CD4-positive, alpha-beta T cell (primary cell): ENCODE data around the gene LRRK1. TPM values are rescaled to one million over a fixed set of nuclear protein-coding genes. Genes with fewer than 3 reads are reported as not detected.

Experiments used
- ATAC-seq: fragments of 200-7000 bp; cut with Tn5 transposase; one replicate; pipeline ENCODE4 v1.10.0; 2022; ENCODE audit warnings: mild to moderate bottlenecking; ENCODE audit not compliant: poor library complexity
- CTCF ChIA-PET: fragments of 350-600 bp; sonication (Branson Sonifier 250); formaldehyde crosslinking; loops from one replicate; lab custom pipeline; 2021; ENCODE audit warnings: antibody characterized with exemption, inconsistent platforms; lab: Charles Lee
- POLR2A ChIA-PET: fragments of 350-600 bp; sonication (Branson Sonifier 250); formaldehyde crosslinking; loops from one replicate; lab custom pipeline; 2021; ENCODE audit warnings: antibody characterized with exemption, inconsistent platforms; lab: Charles Lee
- DNase-seq, 14 experiments: peaks; one replicate each; pipeline ENCODE4 v3.0.0-alpha.2; 2013 to 2020; ENCODE audit warnings: mixed read lengths in 2 of 14
- H3K27ac ChIP-seq, 2 donors: one replicate each; pipeline versions ENCODE4 v1.5.1 to v1.7.0; 2013; ENCODE audit warnings: low read length in 2 of 2, low read depth in 1 of 2, mild to moderate bottlenecking in 1 of 2
- H3K27me3 ChIP-seq, 2 experiments: 1 replicate in 1 of 2; 2 replicates in 1 of 2; pipeline versions ENCODE4 v1.6.1 to v1.7.0; 2013; ENCODE audit warnings: low read length in 2 of 2, control low read depth in 1 of 2, mild to moderate bottlenecking in 1 of 2, moderate library complexity in 1 of 2; ENCODE audit not compliant: insufficient read depth in 2 of 2, control insufficient read depth in 1 of 2
- H3K36me3 ChIP-seq: one replicate; pipeline ENCODE4 v1.6.1; 2013; ENCODE audit warnings: low read length, control low read depth; ENCODE audit not compliant: insufficient read depth
- H3K4me1 ChIP-seq: one replicate; pipeline ENCODE4 v1.6.1; 2013; ENCODE audit warnings: low read length, control low read depth; ENCODE audit not compliant: insufficient read depth
- H3K4me3 ChIP-seq: one replicate; pipeline ENCODE4 v1.5.1; 2013; ENCODE audit warnings: mild to moderate bottlenecking, low read length, moderate library complexity
- H3K9me3 ChIP-seq, 2 experiments: 1 replicate in 1 of 2; 2 replicates in 1 of 2; pipeline versions ENCODE4 v1.6.1 to v1.7.0; 2013; ENCODE audit warnings: low read length in 2 of 2, mild to moderate bottlenecking in 2 of 2, control low read depth in 1 of 2, moderate library complexity in 1 of 2; ENCODE audit not compliant: control insufficient read depth in 1 of 2, insufficient read depth in 1 of 2
- H3K27ac Mint-ChIP-seq: one replicate; pipeline ENCODE4 v1.8.0; 2020; ENCODE audit warnings: mixed read lengths
- H3K27me3 Mint-ChIP-seq: one replicate; pipeline ENCODE4 v1.8.0; 2021; ENCODE audit warnings: mixed read lengths
- H3K36me3 Mint-ChIP-seq: one replicate; pipeline ENCODE4 v1.8.0; 2021; ENCODE audit warnings: low read depth, mixed read lengths
- H3K4me1 Mint-ChIP-seq: one replicate; pipeline ENCODE4 v1.8.0; 2021; ENCODE audit warnings: low read depth, mixed read lengths
- H3K4me3 Mint-ChIP-seq: one replicate; pipeline ENCODE4 v1.8.0; 2020; ENCODE audit warnings: mild to moderate bottlenecking, mixed read lengths
- H3K9me3 Mint-ChIP-seq: one replicate; pipeline ENCODE4 v1.8.0; 2020; ENCODE audit warnings: mixed read lengths
- intact Hi-C, 2 experiments: fragments of 100-400 bp; cut with DNase I in 1 of 2; cut with micrococcal nuclease in 1 of 2; formaldehyde crosslinking; loops; one replicate each; pipeline versions ENCODE4 v1.15.1 to v1.9.0; 2023 to 2025; cut with DNase I, micrococcal nuclease
- total RNA-seq, 174 experiments: library from RNA in 2 of 174; stranded (reverse) in 2 of 174; gene quantifications; one replicate each; pipeline ENCODE4 v1.2.3 and lab custom pipeline; 2021 to 2026
- TF ChIP-seq, protein P1 (sequence below): fragments of 200-600 bp; IDR thresholded peaks from one replicate; pipeline ENCODE4 v1.8.0; 2022; ENCODE audit warnings: antibody characterized with exemption, mild to moderate bottlenecking

The LRRK1 gene
- total RNA-seq, 2 experiments from 2014 or later: 0.60 to 0.73 TPM

DNA sequence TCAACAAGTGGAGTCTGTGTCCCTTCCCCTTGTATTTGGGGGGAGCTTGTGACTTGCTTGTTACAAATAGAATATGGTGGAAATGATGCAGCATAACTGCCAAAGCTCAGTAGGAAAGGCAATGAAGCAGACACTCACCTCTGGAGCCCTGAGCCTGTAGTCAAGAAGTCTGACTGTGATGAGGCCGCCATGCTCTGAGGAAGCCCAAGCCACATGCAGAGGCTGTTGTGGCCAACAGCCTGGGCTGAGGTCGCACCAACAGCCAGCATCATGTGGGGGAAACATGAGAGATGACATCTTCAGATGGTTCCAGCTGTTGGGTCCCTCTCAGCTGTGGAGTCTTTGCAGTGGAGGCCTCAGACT is 171.3 kb downstream of the LRRK1 start:
- no peak overlapping the region for H3K27ac ChIP-seq
- H3K27me3 Mint-ChIP-seq: no peaks in the 10 kb centered on the region
- DNase-seq: no peak
- no peak overlapping the region for H3K27ac Mint-ChIP-seq
- H3K9me3 ChIP-seq: peaks cover 0 to 4% of the 10 kb centered on the region in 2 experiments
- no peaks in the 10 kb centered on the region for H3K36me3 Mint-ChIP-seq
- CTCF ChIA-PET: interaction anchor here (1.4 to 1.8 kb wide), 2 partner anchors 166 to 168 kb away, joined by 4 to 5 read pairs; no protein-coding TSS in a partner anchor
- POLR2A ChIA-PET: no interaction called here
- peaks cover 0 to 5% of the 10 kb centered on the region in 2 experiments for H3K27me3 ChIP-seq
- no peak overlapping the region for H3K4me3 Mint-ChIP-seq
- no peak for ATAC-seq
- no peaks in the 10 kb centered on the region for H3K9me3 Mint-ChIP-seq
- TF ChIP-seq, protein P1, sequence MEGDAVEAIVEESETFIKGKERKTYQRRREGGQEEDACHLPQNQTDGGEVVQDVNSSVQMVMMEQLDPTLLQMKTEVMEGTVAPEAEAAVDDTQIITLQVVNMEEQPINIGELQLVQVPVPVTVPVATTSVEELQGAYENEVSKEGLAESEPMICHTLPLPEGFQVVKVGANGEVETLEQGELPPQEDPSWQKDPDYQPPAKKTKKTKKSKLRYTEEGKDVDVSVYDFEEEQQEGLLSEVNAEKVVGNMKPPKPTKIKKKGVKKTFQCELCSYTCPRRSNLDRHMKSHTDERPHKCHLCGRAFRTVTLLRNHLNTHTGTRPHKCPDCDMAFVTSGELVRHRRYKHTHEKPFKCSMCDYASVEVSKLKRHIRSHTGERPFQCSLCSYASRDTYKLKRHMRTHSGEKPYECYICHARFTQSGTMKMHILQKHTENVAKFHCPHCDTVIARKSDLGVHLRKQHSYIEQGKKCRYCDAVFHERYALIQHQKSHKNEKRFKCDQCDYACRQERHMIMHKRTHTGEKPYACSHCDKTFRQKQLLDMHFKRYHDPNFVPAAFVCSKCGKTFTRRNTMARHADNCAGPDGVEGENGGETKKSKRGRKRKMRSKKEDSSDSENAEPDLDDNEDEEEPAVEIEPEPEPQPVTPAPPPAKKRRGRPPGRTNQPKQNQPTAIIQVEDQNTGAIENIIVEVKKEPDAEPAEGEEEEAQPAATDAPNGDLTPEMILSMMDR: no peak
- H3K36me3 ChIP-seq: no peaks in the 10 kb centered on the region
- intact Hi-C loops: no loop called here
- H3K4me1 ChIP-seq: peaks cover 7% of the 10 kb centered on the region
- H3K4me1 Mint-ChIP-seq: no peaks in the 10 kb centered on the region
- H3K4me3 ChIP-seq: no peak overlapping the region

DNA sequence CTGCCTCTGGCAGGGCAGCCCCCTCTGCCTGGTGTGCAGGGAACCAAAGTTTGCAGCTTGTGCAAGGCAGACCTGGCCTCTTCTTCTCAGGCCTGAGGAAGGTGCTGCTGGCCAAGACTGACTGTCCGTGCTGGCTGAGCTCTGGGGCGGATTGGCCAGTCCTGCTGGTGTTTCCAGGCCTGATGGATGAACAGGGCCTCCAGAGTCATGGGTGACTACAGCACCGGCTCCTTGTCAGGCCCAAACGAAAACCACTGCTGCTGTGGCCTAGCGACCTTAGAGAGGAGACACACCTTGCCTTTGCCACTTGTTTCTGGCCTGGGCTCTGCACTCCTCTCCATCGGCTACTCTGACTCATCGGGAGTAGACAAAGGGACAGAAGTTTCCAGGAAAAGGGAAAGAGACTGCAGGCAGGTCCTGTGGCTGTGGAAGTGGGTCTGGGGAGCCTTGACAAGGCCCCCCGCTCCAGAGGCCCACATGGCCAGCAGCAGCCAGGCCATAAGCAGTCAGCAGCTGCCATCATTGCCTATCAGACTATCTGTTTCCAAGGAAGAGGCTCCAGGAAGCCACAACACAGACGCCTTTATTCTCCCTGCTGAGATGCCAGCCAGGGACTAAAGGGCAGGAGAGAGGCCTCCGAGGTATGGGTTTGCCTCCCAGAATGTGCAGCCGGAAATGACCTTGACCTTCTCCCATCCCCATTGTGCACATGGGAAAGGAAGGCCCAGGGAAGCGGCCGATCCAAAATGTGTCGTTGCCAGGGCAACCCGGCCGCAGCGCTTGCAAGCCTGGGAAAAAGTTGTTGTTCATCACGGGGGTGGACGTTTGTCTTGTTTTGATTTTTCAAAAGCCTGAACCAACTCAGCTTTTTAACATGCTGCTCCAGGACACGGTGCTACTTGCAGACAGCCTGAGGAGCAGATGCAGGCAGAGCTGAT is 172.2 kb downstream of the LRRK1 start:
- ATAC-seq: no peak
- no peak overlapping the region for H3K4me3 Mint-ChIP-seq
- Histone ChIP-seq H3K4me1 (peaks cover 7% of the 10 kb centered on the region), H3K27me3 (peaks cover 0 to 5% of the 10 kb centered on the region in 2 experiments), H3K9me3 (peaks cover 0 to 4% of the 10 kb centered on the region in 2 experiments), H3K4me3 (no peak overlapping the region), H3K27ac (no peak overlapping the region), H3K36me3 (no peaks in the 10 kb centered on the region)
- intact Hi-C loops: no loop called here
- no peaks in the 10 kb centered on the region for H3K9me3 Mint-ChIP-seq
- H3K27me3 Mint-ChIP-seq: no peaks in the 10 kb centered on the region
- DNase-seq: no peak
- CTCF ChIA-PET: interaction anchor here (1.8 kb wide), 1 partner anchor 165 kb away, joined by 4 read pairs; no protein-coding TSS in a partner anchor
- H3K4me1 Mint-ChIP-seq: no peaks in the 10 kb centered on the region
- H3K36me3 Mint-ChIP-seq: no peaks in the 10 kb centered on the region
- TF ChIP-seq, protein P1: no peak
- POLR2A ChIA-PET: no interaction called here
- no peak overlapping the region for H3K27ac Mint-ChIP-seq

DNA sequence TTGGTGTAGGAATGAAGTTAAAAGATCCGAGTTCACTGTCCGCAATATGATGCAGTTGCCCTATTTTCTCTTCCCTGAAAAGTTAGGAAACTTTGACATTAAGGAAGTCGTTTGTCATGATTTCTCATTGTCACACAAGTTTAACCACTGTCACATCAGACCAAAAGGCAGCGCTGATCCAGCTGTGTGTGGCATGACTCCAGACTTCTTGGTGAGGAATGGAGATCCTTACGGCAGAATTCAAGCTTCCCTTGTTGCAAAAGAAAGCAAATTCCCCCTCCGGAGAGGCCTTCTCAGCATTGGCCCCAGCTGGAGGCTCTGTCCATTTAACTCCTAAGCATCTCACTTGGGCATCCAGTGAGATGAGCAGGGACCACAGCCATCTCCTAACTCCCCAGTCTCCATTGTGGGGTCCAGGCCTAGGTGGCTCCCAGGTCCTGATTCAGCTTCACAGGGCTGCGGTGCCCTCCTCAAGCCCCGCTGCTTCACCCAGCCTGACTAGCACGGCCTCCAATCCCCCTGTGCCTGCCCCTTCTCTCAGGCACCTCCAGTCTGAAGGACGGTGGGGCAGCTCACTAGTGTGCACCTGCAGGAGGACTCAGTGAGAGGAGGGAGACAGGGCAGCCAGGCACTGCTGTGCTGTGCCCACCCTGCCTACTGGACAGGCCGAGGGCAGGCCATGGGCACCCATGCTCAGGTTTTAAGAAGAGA is 173.2 kb downstream of the LRRK1 start:
- DNase-seq (no peak), ATAC-seq (no peak)
- Mint-ChIP-seq H3K36me3 (no peaks in the 10 kb centered on the region), H3K4me1 (no peaks in the 10 kb centered on the region), H3K27me3 (no peaks in the 10 kb centered on the region), H3K27ac (no peak overlapping the region), H3K4me3 (no peak overlapping the region), H3K9me3 (no peaks in the 10 kb centered on the region)
- intact Hi-C loops: no loop called here
- no peaks in the 10 kb centered on the region for H3K36me3 ChIP-seq
- peaks cover 7% of the 10 kb centered on the region for H3K4me1 ChIP-seq
- ChIA-PET POLR2A (no interaction called here), CTCF (no interaction called here)
- TF ChIP-seq, protein P1: no peak
- H3K4me3 ChIP-seq: no peak overlapping the region
- no peak overlapping the region for H3K27ac ChIP-seq
- peaks cover 0 to 4% of the 10 kb centered on the region in 2 experiments for H3K27me3 ChIP-seq
- peaks cover 0 to 4% of the 10 kb centered on the region in 2 experiments for H3K9me3 ChIP-seq
